ENCODE data around the gene EIF1AD. TPM values are rescaled to one million over a fixed set of nuclear protein-coding genes. Genes with fewer than 3 reads are reported as not detected.

Gene EIF1AD
- total RNA-seq, 3 donors from 2014 or later (not counting 1 experiment from before 2014, with no cell fraction given) = 49.9 to 74.2 (median 62.8) TPM

GRCh38 chr11:65978391-65979238 is 23.3 kb downstream of the EIF1AD start:
- no peak overlapping the region for H3K27ac ChIP-seq (ENCODE audit: low read length)
- Mint-ChIP-seq H3K4me3 (no peak overlapping the region), H3K27ac (no peak overlapping the region), H3K36me3 (no peaks in the 10 kb centered on the region), H3K27me3 (ENCODE audit: low read depth in 2 of 2) (no peaks in the 10 kb centered on the region), H3K4me1 (peaks cover 19 to 24% of the 10 kb centered on the region in 2 donors), H3K9me3 (no peaks in the 10 kb centered on the region)
- H3K36me3 ChIP-seq (ENCODE audit: control insufficient read depth, insufficient read depth, low read length) = peaks cover 31% of the 10 kb centered on the region
- no peaks in the 10 kb centered on the region for H3K27me3 ChIP-seq (ENCODE audit: control insufficient read depth, insufficient read depth, low read length)
- DNase-seq (no peak), ATAC-seq (no peak)
- 96% methylated on average over 29 of the region's 34 CpGs for WGBS (ENCODE audit: insufficient coverage)
- intact Hi-C loops (cut with micrococcal nuclease) = no loop called here
- peaks cover 15% of the 10 kb centered on the region for H3K4me1 ChIP-seq (ENCODE audit: control insufficient read depth, insufficient read depth, low read length)
- no peaks in the 10 kb centered on the region for H3K9me3 ChIP-seq (ENCODE audit: control insufficient read depth, insufficient read depth, low read length)
- no peak overlapping the region for H3K4me3 ChIP-seq (ENCODE audit: low read length)
- no peak for TF ChIP-seq CTCF (IDR thresholded peaks at IDR 0.05)

- Histone ChIP-seq H3K27ac (ENCODE audit: low read length) (no peak overlapping the region), H3K27me3 (ENCODE audit: control insufficient read depth, insufficient read depth, low read length) (no peaks in the 10 kb centered on the region), H3K4me1 (ENCODE audit: control insufficient read depth, insufficient read depth, low read length) (peaks cover 15% of the 10 kb centered on the region), H3K4me3 (ENCODE audit: low read length) (no peak overlapping the region), H3K9me3 (ENCODE audit: control insufficient read depth, insufficient read depth, low read length) (no peaks in the 10 kb centered on the region), H3K36me3 (ENCODE audit: control insufficient read depth, insufficient read depth, low read length) (peaks cover 32% of the 10 kb centered on the region)
- DNase-seq = no peak
- WGBS (ENCODE audit: insufficient coverage) = 96% methylated on average over 28 of the region's 29 CpGs
- Mint-ChIP-seq H3K36me3 (no peaks in the 10 kb centered on the region), H3K27me3 (ENCODE audit: low read depth in 2 of 2) (no peaks in the 10 kb centered on the region), H3K4me1 (peaks cover 19 to 26% of the 10 kb centered on the region in 2 donors), H3K4me3 (no peak overlapping the region), H3K27ac (no peak overlapping the region), H3K9me3 (no peaks in the 10 kb centered on the region)
- TF ChIP-seq CTCF (IDR thresholded peaks at IDR 0.05) = no peak
- intact Hi-C loops (cut with micrococcal nuclease) = no loop called here
- ATAC-seq = no peak
These were observed 24.2 kb downstream of the EIF1AD start for GRCh38 chr11:65977621-65978390.

GRCh38 chr11:65976216-65977176 is 25.5 kb downstream of the EIF1AD start:
- H3K4me3 ChIP-seq (ENCODE audit: low read length) = no peak overlapping the region
- peaks cover 15% of the 10 kb centered on the region for H3K4me1 ChIP-seq (ENCODE audit: control insufficient read depth, insufficient read depth, low read length)
- no peaks in the 10 kb centered on the region for H3K27me3 ChIP-seq (ENCODE audit: control insufficient read depth, insufficient read depth, low read length)
- H3K36me3 ChIP-seq (ENCODE audit: control insufficient read depth, insufficient read depth, low read length) = peaks cover 32% of the 10 kb centered on the region
- Mint-ChIP-seq H3K27ac (peak overlapping the region; percentile 50 to 66), H3K4me3 (no peak overlapping the region), H3K9me3 (no peaks in the 10 kb centered on the region), H3K4me1 (peaks cover 25 to 30% of the 10 kb centered on the region in 2 donors), H3K27me3 (ENCODE audit: low read depth in 2 of 2) (no peaks in the 10 kb centered on the region), H3K36me3 (no peaks in the 10 kb centered on the region)
- 86% methylated on average over 42 of the region's 43 CpGs for WGBS (ENCODE audit: insufficient coverage)
- intact Hi-C loops (cut with micrococcal nuclease) = no loop called here
- TF ChIP-seq CTCF (IDR thresholded peaks at IDR 0.05) = no peak
- no peaks in the 10 kb centered on the region for H3K9me3 ChIP-seq (ENCODE audit: control insufficient read depth, insufficient read depth, low read length)
- no peak overlapping the region for H3K27ac ChIP-seq (ENCODE audit: low read length)
- ATAC-seq (peak in 2 of 3 donors; percentile 53 to 60), DNase-seq (no peak)

Measured in natural killer cell (primary cell).